SK-N-SH (cell line): ENCODE results near the gene HSD17B1.

Experiments
- CTCF ChIP-seq: fragments of 200-600 bp; sonication (generic); IDR thresholded peaks from 2 replicates; pipeline ENCODE4 v1.6.1; 2017; ENCODE audit warnings: antibody characterized with exemption, mild to moderate bottlenecking, moderate library complexity
- EP300 ChIP-seq, 2 experiments: IDR thresholded peaks; 2 replicates each; pipeline versions ENCODE4 v1.4.0 to v1.6.1; 2012; ENCODE audit warnings: borderline replicate concordance in 1 of 2, low read depth in 1 of 2, low read length in 1 of 2
- POLR2AphosphoS5 ChIP-seq: IDR thresholded peaks from 2 replicates; pipeline ENCODE4 v1.6.1; 2012; ENCODE audit warnings: low read depth, low read length

DNA sequence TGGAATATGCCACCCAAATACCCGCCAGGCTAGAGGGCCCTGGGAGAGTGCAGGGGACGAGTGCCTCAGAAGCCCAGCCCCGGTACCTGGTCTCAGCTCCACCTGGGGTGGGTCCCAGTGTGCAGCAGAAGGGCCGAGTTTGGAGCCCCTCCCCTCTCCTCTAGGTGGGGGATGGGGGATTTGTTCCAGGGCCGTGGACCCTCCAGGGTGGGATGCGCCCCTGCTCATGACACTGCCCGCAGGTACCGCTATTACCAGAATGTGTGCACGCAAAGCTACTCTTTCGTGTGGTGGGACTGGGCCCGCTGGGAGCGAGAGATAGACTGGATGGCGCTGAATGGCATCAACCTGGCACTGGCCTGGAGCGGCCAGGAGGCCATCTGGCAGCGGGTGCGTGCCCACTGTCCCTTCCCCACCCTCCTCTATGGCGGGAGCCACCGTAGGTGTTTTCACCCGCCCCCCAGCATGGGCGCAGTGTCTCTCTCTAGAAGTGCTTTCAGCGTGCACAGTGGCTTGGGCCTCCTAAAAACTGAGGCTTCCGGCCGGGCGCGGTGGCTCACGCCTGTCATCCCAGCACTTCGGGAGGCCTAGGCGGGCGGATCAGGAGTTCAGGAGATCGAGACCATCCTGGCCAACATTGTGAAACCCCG is 15.4 kb upstream of the HSD17B1 start:
- no peak for TF ChIP-seq CTCF
- no peak for TF ChIP-seq POLR2AphosphoS5
- no peak for TF ChIP-seq EP300 (IDR thresholded peaks at IDR 0.05; ENCODE audit: borderline replicate concordance in 1 of 2, low read depth in 1 of 2, low read length in 1 of 2)
